Measurements from ENCODE around the gene ZNF772. TPM values are rescaled to one million over a fixed set of nuclear protein-coding genes. Genes with fewer than 3 reads are reported as not detected.

The ZNF772 gene
- total RNA-seq, 1 donor from 2014 or later = 10.4 TPM

GRCh38 chr19:57434386-57435061 is 42.8 kb downstream of the ZNF772 start:
- Mint-ChIP-seq H3K27me3 (ENCODE audit: unreplicated experiment) (no peaks in the 10 kb centered on the region), H3K27ac (ENCODE audit: unreplicated experiment) (peak overlapping the region; percentile 79), H3K36me3 (ENCODE audit: unreplicated experiment) (peaks cover 19% of the 10 kb centered on the region), H3K9me3 (ENCODE audit: unreplicated experiment) (peaks cover 6% of the 10 kb centered on the region), H3K4me1 (ENCODE audit: unreplicated experiment) (peaks cover 20% of the 10 kb centered on the region), H3K4me3 (ENCODE audit: unreplicated experiment) (peak overlapping the region; percentile 96)
- DNase-seq (ENCODE audit: extremely low spot score, unreplicated experiment) = no peak
- TF ChIP-seq CTCF (IDR thresholded peaks at IDR 0.05) = no peak

GRCh38 chr19:57421037-57421436 is 56.3 kb downstream of the ZNF772 start:
- H3K9me3 Mint-ChIP-seq (ENCODE audit: unreplicated experiment) = peaks cover 22% of the 10 kb centered on the region
- H3K36me3 Mint-ChIP-seq (ENCODE audit: unreplicated experiment) = peaks cover 58% of the 10 kb centered on the region
- TF ChIP-seq CTCF (IDR thresholded peaks at IDR 0.05) = no peak

GRCh38 chr19:57419439-57419838 is 57.9 kb downstream of the ZNF772 start:
- Mint-ChIP-seq H3K27me3 (ENCODE audit: unreplicated experiment) (no peaks in the 10 kb centered on the region), H3K36me3 (ENCODE audit: unreplicated experiment) (peaks cover 74% of the 10 kb centered on the region)
- no peak for DNase-seq (ENCODE audit: extremely low spot score, unreplicated experiment)

More at GRCh38 chr19:57421037-57421436, 56.3 kb downstream of the ZNF772 start:
- no peak for DNase-seq (ENCODE audit: extremely low spot score, unreplicated experiment)
- no peak overlapping the region for H3K27ac Mint-ChIP-seq (ENCODE audit: unreplicated experiment)
- H3K4me3 Mint-ChIP-seq (ENCODE audit: unreplicated experiment) = no peak overlapping the region
- H3K4me1 Mint-ChIP-seq (ENCODE audit: unreplicated experiment) = no peaks in the 10 kb centered on the region
- H3K27me3 Mint-ChIP-seq (ENCODE audit: unreplicated experiment) = no peaks in the 10 kb centered on the region

More at GRCh38 chr19:57419439-57419838, 57.9 kb downstream of the ZNF772 start:
- no peak overlapping the region for H3K27ac Mint-ChIP-seq (ENCODE audit: unreplicated experiment)
- H3K4me1 Mint-ChIP-seq (ENCODE audit: unreplicated experiment) = no peaks in the 10 kb centered on the region
- no peak overlapping the region for H3K4me3 Mint-ChIP-seq (ENCODE audit: unreplicated experiment)
- TF ChIP-seq CTCF (IDR thresholded peaks at IDR 0.05) = no peak
- peaks cover 29% of the 10 kb centered on the region for H3K9me3 Mint-ChIP-seq (ENCODE audit: unreplicated experiment)

Other genes starting within 250 kb of the ZNF772 start
- gene AURKC, start 246.5 kb downstream of the ZNF772 start, total RNA-seq = 0.86 and 0.94 TPM in 2 replicates
- gene ZNF805, start 236.9 kb downstream of the ZNF772 start, total RNA-seq = 23.7 and 24.5 TPM in 2 replicates
- gene ZNF460, start 197.1 kb downstream of the ZNF772 start, total RNA-seq = 85.1 and 86.1 TPM in 2 replicates
- gene ZNF543, start 157.1 kb downstream of the ZNF772 start, total RNA-seq = 7.1 and 7.3 TPM in 2 replicates
- 9.5 and 11.0 TPM in 2 replicates for gene ZNF304, start 126.3 kb downstream of the ZNF772 start, total RNA-seq
- gene TRAPPC2B, start 114.0 kb downstream of the ZNF772 start, total RNA-seq = 10.9 and 13.4 TPM in 2 replicates
- gene ZNF547, start 114.0 kb downstream of the ZNF772 start, total RNA-seq = 3.4 and 5.5 TPM in 2 replicates
- 18.3 and 19.8 TPM in 2 replicates for gene ZNF548, start 87.7 kb downstream of the ZNF772 start, total RNA-seq
- 12.4 and 12.7 TPM in 2 replicates for gene ZNF17, start 66.4 kb downstream of the ZNF772 start, total RNA-seq
- gene ZNF749, start 42.2 kb downstream of the ZNF772 start, total RNA-seq = 9.4 and 9.5 TPM in 2 replicates
- 0.62 and 0.68 TPM in 2 replicates for gene VN1R1, start 20.4 kb downstream of the ZNF772 start, total RNA-seq
- gene ZNF419, start 10.2 kb upstream of the ZNF772 start, total RNA-seq = 11.8 and 13.5 TPM in 2 replicates
- 7.4 and 8.4 TPM in 2 replicates for gene ZNF773, start 22.4 kb upstream of the ZNF772 start, total RNA-seq
- gene ZNF549, start 49.8 kb upstream of the ZNF772 start, total RNA-seq = 7.3 and 9.0 TPM in 2 replicates
- gene ZNF550, start 82.3 kb upstream of the ZNF772 start, total RNA-seq = 10.3 and 11.0 TPM in 2 replicates
- 6.5 and 6.8 TPM in 2 replicates for gene ZNF416, start 101.3 kb upstream of the ZNF772 start, total RNA-seq
- gene ZIK1, start 106.6 kb upstream of the ZNF772 start, total RNA-seq = 6.8 and 7.1 TPM in 2 replicates
- gene ZNF530, start 122.3 kb upstream of the ZNF772 start, total RNA-seq = 2.4 and 2.8 TPM in 2 replicates
- gene ZNF134, start 136.7 kb upstream of the ZNF772 start, total RNA-seq = 19.6 and 20.0 TPM in 2 replicates
- 11.9 and 14.4 TPM in 2 replicates for gene ZNF211, start 155.6 kb upstream of the ZNF772 start, total RNA-seq
- gene ZSCAN4, start 191.4 kb upstream of the ZNF772 start, total RNA-seq = not detected in 2 replicates
- gene ZNF551, start 204.4 kb upstream of the ZNF772 start, total RNA-seq = 6.1 and 6.3 TPM in 2 replicates
- 18.0 and 18.9 TPM in 2 replicates for gene ZNF154, start 231.6 kb upstream of the ZNF772 start, total RNA-seq

Data from osteocyte (in vitro differentiated cells).